ENCODE data around the gene SSTR5. TPM values are rescaled to one million over a fixed set of nuclear protein-coding genes. Genes with fewer than 3 reads are reported as not detected.
A peak's percentile ranks its signal among the peaks of the same experiment; 100 is the strongest.

Gene SSTR5
- total and polyA plus RNA-seq, 12 donors: 0.17 to 14.4 (median 2.5) TPM; not detected in 2

DNA sequence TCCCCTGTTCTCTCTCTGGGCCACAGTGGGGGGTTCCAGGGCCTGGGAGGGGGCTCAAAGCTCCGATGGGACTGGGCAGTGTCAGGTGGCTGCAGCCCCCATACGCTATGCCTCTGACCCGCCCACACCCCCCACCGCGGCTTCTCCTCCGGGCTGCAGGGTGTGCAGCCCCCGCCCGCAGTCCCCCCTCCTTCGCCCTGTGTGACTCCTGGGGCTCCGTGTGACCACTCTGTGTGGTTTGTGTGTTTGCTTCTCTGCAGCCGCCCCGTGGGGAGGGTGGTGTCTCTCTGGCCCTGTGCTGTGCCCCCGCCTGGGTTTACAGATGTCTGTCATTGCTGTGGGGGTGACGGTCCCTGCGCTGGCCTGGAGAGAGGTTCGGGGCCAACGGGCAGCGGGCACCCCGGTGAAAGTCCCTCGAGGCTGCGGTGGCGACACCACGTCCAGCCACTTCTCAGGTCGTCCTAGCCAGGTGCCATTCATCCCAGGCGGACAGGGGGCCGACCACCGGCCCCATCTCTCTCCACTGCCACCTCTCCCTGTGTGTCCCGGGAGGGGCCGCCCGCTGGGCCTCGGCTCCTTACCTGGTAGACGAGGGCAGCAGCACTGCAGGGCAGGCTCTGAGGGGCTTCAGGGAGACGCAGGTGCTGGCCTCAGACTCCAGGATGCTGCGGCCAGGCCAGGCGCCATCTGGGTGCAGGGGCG is 5.5 kb downstream of the SSTR5 start:
- peak overlapping the region in 2 of 5 donors; percentile 44 to 45 for H3K27ac ChIP-seq
- no peaks in the 10 kb centered on the region for H3K9me3 ChIP-seq (replicated peaks in 1 of 3)
- no peak for TF ChIP-seq POLR2A (IDR thresholded peaks at IDR 0.05)
- TF ChIP-seq, protein P1, sequence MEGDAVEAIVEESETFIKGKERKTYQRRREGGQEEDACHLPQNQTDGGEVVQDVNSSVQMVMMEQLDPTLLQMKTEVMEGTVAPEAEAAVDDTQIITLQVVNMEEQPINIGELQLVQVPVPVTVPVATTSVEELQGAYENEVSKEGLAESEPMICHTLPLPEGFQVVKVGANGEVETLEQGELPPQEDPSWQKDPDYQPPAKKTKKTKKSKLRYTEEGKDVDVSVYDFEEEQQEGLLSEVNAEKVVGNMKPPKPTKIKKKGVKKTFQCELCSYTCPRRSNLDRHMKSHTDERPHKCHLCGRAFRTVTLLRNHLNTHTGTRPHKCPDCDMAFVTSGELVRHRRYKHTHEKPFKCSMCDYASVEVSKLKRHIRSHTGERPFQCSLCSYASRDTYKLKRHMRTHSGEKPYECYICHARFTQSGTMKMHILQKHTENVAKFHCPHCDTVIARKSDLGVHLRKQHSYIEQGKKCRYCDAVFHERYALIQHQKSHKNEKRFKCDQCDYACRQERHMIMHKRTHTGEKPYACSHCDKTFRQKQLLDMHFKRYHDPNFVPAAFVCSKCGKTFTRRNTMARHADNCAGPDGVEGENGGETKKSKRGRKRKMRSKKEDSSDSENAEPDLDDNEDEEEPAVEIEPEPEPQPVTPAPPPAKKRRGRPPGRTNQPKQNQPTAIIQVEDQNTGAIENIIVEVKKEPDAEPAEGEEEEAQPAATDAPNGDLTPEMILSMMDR (IDR thresholded peaks at IDR 0.05): no peak
- 60 to 66% (median 63%) methylated on average over 13 to 36 of the region's 36 CpGs for WGBS, 4 donors
- peaks cover 0 to 17% of the 10 kb centered on the region in 2 donors for H3K4me1 ChIP-seq (replicated peaks in 1 of 2)
- H3K27me3 ChIP-seq: peaks cover 13% of the 10 kb centered on the region
- no peak overlapping the region for H3K4me3 ChIP-seq
- intact Hi-C loops (cut with DNase I): no loop called here
- H3K36me3 ChIP-seq (replicated peaks in 1 of 2): no peaks in the 10 kb centered on the region
- no peak for DNase-seq

- Histone ChIP-seq H3K4me1 (replicated peaks in 1 of 2) (peaks cover 0 to 17% of the 10 kb centered on the region in 2 donors), H3K36me3 (replicated peaks in 1 of 2) (no peaks in the 10 kb centered on the region), H3K9me3 (replicated peaks in 1 of 3) (no peaks in the 10 kb centered on the region), H3K27ac (peak overlapping the region in 2 of 5 donors; percentile 44 to 45), H3K27me3 (peaks cover 8% of the 10 kb centered on the region), H3K4me3 (no peak overlapping the region)
- 15 to 45% (median 40%) methylated on average over 9 to 28 of the region's 28 CpGs for WGBS, 4 donors
- TF ChIP-seq, protein P1 (IDR thresholded peaks at IDR 0.05): no peak
- TF ChIP-seq POLR2A (IDR thresholded peaks at IDR 0.05): peak in 1 of 2 donors; percentile 36
- peak; percentile 69 to 90 (median 80) for DNase-seq
- intact Hi-C loops (cut with DNase I): no loop called here
These were observed 6.1 kb downstream of the SSTR5 start for GRCh38 chr16:1078579-1079021.

- no peaks in the 10 kb centered on the region for H3K36me3 ChIP-seq (replicated peaks in 1 of 2)
- peaks cover under 1% of the 10 kb centered on the region for H3K27me3 ChIP-seq
- TF ChIP-seq POLR2A (IDR thresholded peaks at IDR 0.05): no peak
- TF ChIP-seq, protein P1 (IDR thresholded peaks at IDR 0.05): no peak
- H3K9me3 ChIP-seq (replicated peaks in 1 of 3): no peaks in the 10 kb centered on the region
- no peak for DNase-seq
- 95 to 98% (median 97%) methylated on average over 24 to 43 of the region's 43 CpGs for WGBS, 4 donors
- intact Hi-C loops (cut with DNase I): no loop called here
- H3K4me3 ChIP-seq: no peak overlapping the region
- H3K27ac ChIP-seq: no peak overlapping the region
- peaks cover 0 to 17% of the 10 kb centered on the region in 2 donors for H3K4me1 ChIP-seq (replicated peaks in 1 of 2)
These were observed 6.8 kb downstream of the SSTR5 start for GRCh38 chr16:1079341-1079740.

DNA sequence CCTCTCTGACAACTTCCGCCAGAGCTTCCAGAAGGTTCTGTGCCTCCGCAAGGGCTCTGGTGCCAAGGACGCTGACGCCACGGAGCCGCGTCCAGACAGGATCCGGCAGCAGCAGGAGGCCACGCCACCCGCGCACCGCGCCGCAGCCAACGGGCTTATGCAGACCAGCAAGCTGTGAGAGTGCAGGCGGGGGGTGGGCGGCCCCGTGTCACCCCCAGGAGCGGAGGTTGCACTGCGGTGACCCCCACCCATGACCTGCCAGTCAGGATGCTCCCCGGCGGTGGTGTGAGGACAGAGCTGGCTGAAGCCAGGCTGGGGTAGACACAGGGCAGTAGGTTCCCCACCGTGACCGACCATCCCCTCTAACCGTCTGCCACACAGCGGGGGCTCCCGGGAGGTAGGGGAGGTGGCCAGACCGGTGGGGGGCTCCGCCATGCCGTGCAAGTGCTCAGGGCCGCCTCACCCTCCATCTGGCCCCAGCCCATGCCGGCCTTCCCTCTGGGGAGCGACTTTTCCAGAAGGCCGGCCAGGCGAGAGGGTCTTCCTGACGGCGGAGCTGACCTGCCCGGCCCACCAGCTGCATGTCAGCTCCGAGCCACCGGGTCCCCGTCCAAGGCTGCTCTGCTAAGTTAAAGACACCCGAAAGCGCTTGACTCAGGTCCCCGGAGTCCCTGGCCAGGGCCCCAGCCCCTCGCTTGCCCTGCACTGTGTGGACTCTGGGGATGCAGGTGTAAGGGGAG is 7.4 kb downstream of the SSTR5 start:
- intact Hi-C loops (cut with DNase I): no loop called here

More for the DNA sequence above, 7.4 kb downstream of the SSTR5 start:
- WGBS, 4 donors: 80 to 89% (median 85%) methylated on average over 15 to 45 of the region's 45 CpGs
- peaks cover 0 to 3% (median 0%) of the 10 kb centered on the region in 3 donors for H3K9me3 ChIP-seq (replicated peaks in 1 of 3)
- peaks cover 0 to 17% of the 10 kb centered on the region in 2 donors for H3K4me1 ChIP-seq (replicated peaks in 1 of 2)
- H3K27ac ChIP-seq: no peak overlapping the region
- no peak for DNase-seq
- no peak overlapping the region for H3K4me3 ChIP-seq
- TF ChIP-seq, protein P1 (IDR thresholded peaks at IDR 0.05): no peak
- no peak for TF ChIP-seq POLR2A (IDR thresholded peaks at IDR 0.05)
- H3K27me3 ChIP-seq: no peaks in the 10 kb centered on the region
- H3K36me3 ChIP-seq (replicated peaks in 1 of 2): no peaks in the 10 kb centered on the region
